ENCODE data around the gene POU2F1. TPM values are rescaled to one million over a fixed set of nuclear protein-coding genes. Genes with fewer than 3 reads are reported as not detected.
A peak's percentile ranks its signal among the peaks of the same experiment; 100 is the strongest.

The POU2F1 gene
- total RNA-seq, 1 donor from 2014 or later: 36.1 TPM

GRCh38 chr1:167292216-167292615 is 71.5 kb downstream of the POU2F1 start:
- H3K27ac Mint-ChIP-seq: no peak overlapping the region
- H3K4me3 Mint-ChIP-seq (ENCODE audit: low read depth): no peak overlapping the region
- peaks cover 8% of the 10 kb centered on the region for H3K36me3 Mint-ChIP-seq (ENCODE audit: insufficient read depth)
- DNase-seq (ENCODE audit: low spot score, unreplicated experiment): no peak
- H3K4me1 Mint-ChIP-seq (ENCODE audit: low read depth): peaks cover 30% of the 10 kb centered on the region
- H3K27me3 Mint-ChIP-seq: no peaks in the 10 kb centered on the region
- TF ChIP-seq CTCF (IDR thresholded peaks at IDR 0.05; ENCODE audit: unreplicated experiment): no peak
- H3K9me3 Mint-ChIP-seq (ENCODE audit: low read depth): peaks cover 18% of the 10 kb centered on the region

GRCh38 chr1:167293057-167293456 is 72.4 kb downstream of the POU2F1 start:
- TF ChIP-seq CTCF (IDR thresholded peaks at IDR 0.05; ENCODE audit: unreplicated experiment): no peak
- no peak overlapping the region for H3K4me3 Mint-ChIP-seq (ENCODE audit: low read depth)

DNA sequence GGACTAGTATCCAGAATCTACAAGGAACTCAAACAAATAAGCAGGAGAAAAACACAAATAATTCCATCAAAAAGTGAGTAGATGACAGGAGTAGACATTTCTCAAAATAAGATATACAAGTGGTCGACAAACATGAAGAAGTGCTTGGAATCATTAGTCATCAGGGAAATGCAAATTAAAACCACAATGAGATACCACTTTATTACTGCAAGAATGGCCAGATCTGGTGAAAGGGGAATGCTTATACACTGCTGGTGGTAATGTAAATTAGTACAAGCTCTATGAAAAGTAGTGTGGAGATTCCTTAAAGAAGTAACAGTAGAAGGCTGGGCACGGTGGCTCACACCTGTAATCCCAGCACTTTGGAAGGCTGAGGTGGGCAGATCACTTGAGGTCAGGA is 73.8 kb downstream of the POU2F1 start:
- Mint-ChIP-seq H3K27ac (no peak overlapping the region), H3K4me1 (ENCODE audit: low read depth) (peaks cover 19% of the 10 kb centered on the region), H3K9me3 (ENCODE audit: low read depth) (peaks cover 18% of the 10 kb centered on the region), H3K36me3 (ENCODE audit: insufficient read depth) (peaks cover 8% of the 10 kb centered on the region), H3K4me3 (ENCODE audit: low read depth) (no peak overlapping the region), H3K27me3 (no peaks in the 10 kb centered on the region)
- TF ChIP-seq CTCF (IDR thresholded peaks at IDR 0.05; ENCODE audit: unreplicated experiment): no peak
- DNase-seq (ENCODE audit: low spot score, unreplicated experiment): no peak

More at GRCh38 chr1:167293057-167293456, 72.4 kb downstream of the POU2F1 start:
- H3K4me1 Mint-ChIP-seq (ENCODE audit: low read depth): peaks cover 25% of the 10 kb centered on the region
- no peak overlapping the region for H3K27ac Mint-ChIP-seq
- DNase-seq (ENCODE audit: low spot score, unreplicated experiment): no peak
- H3K36me3 Mint-ChIP-seq (ENCODE audit: insufficient read depth): peaks cover 8% of the 10 kb centered on the region
- H3K9me3 Mint-ChIP-seq (ENCODE audit: low read depth): peaks cover 18% of the 10 kb centered on the region
- H3K27me3 Mint-ChIP-seq: no peaks in the 10 kb centered on the region

GRCh38 chr1:167297222-167298214 is 76.8 kb downstream of the POU2F1 start:
- H3K9me3 Mint-ChIP-seq (ENCODE audit: low read depth): peaks cover 18% of the 10 kb centered on the region
- TF ChIP-seq CTCF (IDR thresholded peaks at IDR 0.05; ENCODE audit: unreplicated experiment): no peak
- no peak overlapping the region for H3K4me3 Mint-ChIP-seq (ENCODE audit: low read depth)
- H3K27me3 Mint-ChIP-seq: no peaks in the 10 kb centered on the region
- H3K27ac Mint-ChIP-seq: peak overlapping the region; percentile 65
- peaks cover 10% of the 10 kb centered on the region for H3K4me1 Mint-ChIP-seq (ENCODE audit: low read depth)
- H3K36me3 Mint-ChIP-seq (ENCODE audit: insufficient read depth): peaks cover 6% of the 10 kb centered on the region
- no peak for DNase-seq (ENCODE audit: low spot score, unreplicated experiment)

DNA sequence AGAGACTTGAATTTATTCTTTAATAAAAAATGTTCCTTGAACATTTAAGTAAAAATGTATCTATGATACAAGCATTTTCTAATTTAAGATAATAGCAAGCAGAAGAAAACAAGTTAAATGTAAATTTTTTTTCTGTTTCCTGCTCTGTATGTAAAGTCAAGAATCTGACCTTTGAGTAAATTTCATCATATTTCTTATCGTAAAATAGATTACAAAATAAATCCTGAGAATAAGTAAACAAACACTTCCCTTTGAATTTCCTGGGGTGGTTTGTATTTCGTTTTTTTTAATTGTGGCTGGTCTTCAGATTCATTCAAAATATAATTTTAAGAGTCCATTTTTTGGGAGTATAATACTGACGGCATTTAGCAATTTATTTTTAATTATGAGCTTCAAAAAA is 77.6 kb downstream of the POU2F1 start:
- DNase-seq (ENCODE audit: low spot score, unreplicated experiment): no peak
- Mint-ChIP-seq H3K27ac (no peak overlapping the region), H3K36me3 (ENCODE audit: insufficient read depth) (no peaks in the 10 kb centered on the region), H3K4me1 (ENCODE audit: low read depth) (peaks cover 5% of the 10 kb centered on the region), H3K9me3 (ENCODE audit: low read depth) (peaks cover 10% of the 10 kb centered on the region), H3K4me3 (ENCODE audit: low read depth) (no peak overlapping the region), H3K27me3 (no peaks in the 10 kb centered on the region)
- TF ChIP-seq CTCF (IDR thresholded peaks at IDR 0.05; ENCODE audit: unreplicated experiment): no peak
